H1 (cell line): Measurements from ENCODE around the gene NCF4. TPM values are rescaled to one million over a fixed set of nuclear protein-coding genes. Genes with fewer than 3 reads are reported as not detected.
A peak's percentile ranks its signal among the peaks of the same experiment; 100 is the strongest.

Experiments
- CTCF ChIA-PET: fragments of 300-600 bp; sonication (Branson Sonifier 250); formaldehyde crosslinking; loops from one replicate; lab custom pipeline; 2021; ENCODE audit not compliant: partially characterized antibody; lab: Charles Lee
- POLR2A ChIA-PET: fragments of 300-600 bp; sonication (Branson Sonifier 250); formaldehyde crosslinking; loops from one replicate; lab custom pipeline; 2021; ENCODE audit warnings: inconsistent platforms; ENCODE audit not compliant: partially characterized antibody; lab: Charles Lee
- DNase-seq, 2 experiments: peaks; one replicate each; pipeline versions ENCODE4 v3.0.0 to v3.0.0-alpha.2; 2010 to 2022; ENCODE audit warnings: low spot score in 2 of 2, low read depth in 1 of 2, mixed read lengths in 1 of 2
- FAIRE-seq: peaks from 2 replicates; lab custom pipeline; 2011; peaks lifted over from hg19 to GRCh38; lab: Jason Lieb, UNC
- H2AFZ ChIP-seq: 2 replicates; pipeline ENCODE4 v1.8.1; 2012; ENCODE audit warnings: low read length, inconsistent platforms
- H2AK5ac ChIP-seq: 2 replicates; pipeline ENCODE4 v1.6.1; 2013; ENCODE audit warnings: low read depth, low read length
- H2BK120ac ChIP-seq: replicated peaks from 2 replicates; pipeline ENCODE3; 2013; ENCODE audit warnings: low read depth, low read length, inconsistent platforms
- H2BK12ac ChIP-seq: 2 replicates; pipeline ENCODE4 v1.6.1; 2013; ENCODE audit warnings: low read depth, low read length
- H2BK15ac ChIP-seq: 2 replicates; pipeline ENCODE4 v1.6.1; 2013; ENCODE audit warnings: low read length
- H2BK20ac ChIP-seq: 2 replicates; pipeline ENCODE4 v1.6.1; 2013; ENCODE audit warnings: low read length
- H2BK5ac ChIP-seq: 2 replicates; pipeline ENCODE4 v1.6.1; 2013; ENCODE audit warnings: low read depth, low read length
- H3K14ac ChIP-seq: 2 replicates; pipeline ENCODE4 v1.6.1; 2013; ENCODE audit warnings: inconsistent platforms; ENCODE audit not compliant: insufficient read length
- H3K18ac ChIP-seq: 2 replicates; pipeline ENCODE4 v1.6.1; 2013; ENCODE audit warnings: low read length; ENCODE audit errors: extremely low read depth
- H3K23ac ChIP-seq: 2 replicates; pipeline ENCODE4 v1.6.1; 2013; ENCODE audit warnings: inconsistent platforms; ENCODE audit not compliant: insufficient read length
- H3K23me2 ChIP-seq: 2 replicates; pipeline ENCODE4 v1.6.1; 2013; ENCODE audit warnings: low read depth, low read length
- H3K27ac ChIP-seq: 2 replicates; pipeline ENCODE4 v1.6.1; 2011; ENCODE audit warnings: low read depth, low read length, inconsistent platforms
- H3K27me3 ChIP-seq, 4 experiments: replicated peaks in 1 of 4; 1 replicate in 1 of 4; 2 replicates in 3 of 4; pipeline versions ENCODE4 v1.6.1 to v1.8.1; 2011 to 2013; ENCODE audit warnings: low read length in 3 of 4, mild to moderate bottlenecking in 3 of 4, inconsistent platforms in 2 of 4, mixed read lengths in 2 of 4, moderate library complexity in 1 of 4; ENCODE audit not compliant: control insufficient read depth in 3 of 4, insufficient read depth in 3 of 4; ENCODE audit errors: extremely low read depth in 1 of 4
- H3K36me3 ChIP-seq, 4 experiments: 2 replicates each; pipeline versions ENCODE4 v1.6.1 to v1.8.1; 2011 to 2013; ENCODE audit warnings: mild to moderate bottlenecking in 4 of 4, low read length in 3 of 4, moderate library complexity in 2 of 4, control low read depth in 1 of 4, inconsistent platforms in 1 of 4; ENCODE audit not compliant: insufficient read depth in 4 of 4, control insufficient read depth in 2 of 4
- H3K4ac ChIP-seq: replicated peaks from 2 replicates; pipeline ENCODE3; 2013; ENCODE audit warnings: low read length, low read depth, mixed read lengths, inconsistent platforms; ENCODE audit not compliant: insufficient read length
- H3K4me1 ChIP-seq, 4 experiments: replicated peaks in 1 of 4; 1 replicate in 1 of 4; 2 replicates in 3 of 4; pipeline versions ENCODE4 v1.6.1 to v1.8.1; 2011 to 2013; ENCODE audit warnings: low read length in 3 of 4, inconsistent platforms in 2 of 4, mixed read lengths in 1 of 4; ENCODE audit not compliant: insufficient read depth in 4 of 4, control insufficient read depth in 3 of 4
- H3K4me2 ChIP-seq, 2 experiments: 2 replicates each; pipeline versions ENCODE4 v1.6.1 to v1.8.1; 2011 to 2013; ENCODE audit warnings: low read depth in 2 of 2, low read length in 2 of 2, control low read depth in 1 of 2, inconsistent platforms in 1 of 2, mild to moderate bottlenecking in 1 of 2; ENCODE audit not compliant: insufficient read depth in 1 of 2
- H3K4me3 ChIP-seq, 4 experiments: fragments of 200-600, 300-600 bp in 1 of 4; sonication (generic), shearing (Covaris generic), sonication (Bioruptor Twin) in 1 of 4; 2 replicates each; pipeline versions ENCODE4 v1.5.1 to v1.8.1; 2011 to 2016; ENCODE audit warnings: low read length in 4 of 4, low read depth in 3 of 4, control low read depth in 2 of 4, inconsistent platforms in 2 of 4, mild to moderate bottlenecking in 2 of 4, mixed read lengths in 1 of 4, moderate library complexity in 1 of 4; ENCODE audit not compliant: insufficient read depth in 2 of 4; ENCODE audit errors: extremely low read depth in 1 of 4
- H3K56ac ChIP-seq: replicated peaks from 2 replicates; pipeline ENCODE3; 2013; ENCODE audit warnings: low read depth, mild to moderate bottlenecking, mixed read lengths, low read length, inconsistent platforms; ENCODE audit not compliant: insufficient read length
- H3K79me1 ChIP-seq: 2 replicates; pipeline ENCODE4 v1.6.1; 2013; ENCODE audit warnings: low read depth, low read length, control low read depth
- H3K79me2 ChIP-seq, 2 experiments: 2 replicates each; pipeline versions ENCODE4 v1.6.1 to v1.8.1; 2012 to 2013; ENCODE audit warnings: low read length in 2 of 2, mild to moderate bottlenecking in 2 of 2, inconsistent platforms in 1 of 2; ENCODE audit not compliant: insufficient read depth in 2 of 2, control insufficient read depth in 1 of 2
- H3K9ac ChIP-seq, 4 experiments: replicated peaks in 1 of 4; 1 replicate in 1 of 4; 2 replicates in 3 of 4; pipeline versions ENCODE4 v1.6.1 to v1.8.1; 2011 to 2013; ENCODE audit warnings: low read depth in 3 of 4, low read length in 3 of 4, control low read depth in 2 of 4, mild to moderate bottlenecking in 2 of 4, moderate library complexity in 2 of 4, inconsistent platforms in 1 of 4; ENCODE audit errors: extremely low read depth in 1 of 4
- H3K9me3 ChIP-seq, 2 experiments: 2 replicates each; pipeline versions ENCODE4 v1.6.1 to v1.8.1; 2012 to 2013; ENCODE audit warnings: mild to moderate bottlenecking in 2 of 2, moderate library complexity in 2 of 2, control low read depth in 1 of 2, inconsistent platforms in 1 of 2, low read depth in 1 of 2, low read length in 1 of 2, mixed read lengths in 1 of 2; ENCODE audit not compliant: insufficient read depth in 2 of 2
- H4K20me1 ChIP-seq, 2 experiments: replicated peaks in 1 of 2; 2 replicates each; pipeline versions ENCODE3 to v1.8.1; 2011 to 2013; ENCODE audit warnings: inconsistent platforms in 2 of 2, low read length in 2 of 2, mild to moderate bottlenecking in 1 of 2; ENCODE audit not compliant: insufficient read depth in 2 of 2, control insufficient read depth in 1 of 2
- H4K5ac ChIP-seq: 2 replicates; pipeline ENCODE4 v1.6.1; 2013; ENCODE audit warnings: low read length, low read depth, mixed read lengths, inconsistent platforms; ENCODE audit not compliant: insufficient read length
- H4K8ac ChIP-seq: 2 replicates; pipeline ENCODE4 v1.8.0; 2013; ENCODE audit warnings: mild to moderate bottlenecking, moderate library complexity, low read length, inconsistent platforms; ENCODE audit not compliant: insufficient read depth; ENCODE audit errors: extremely low read depth
- H4K91ac ChIP-seq: replicated peaks from 2 replicates; pipeline ENCODE3; 2013; ENCODE audit warnings: low read length, mixed read lengths, inconsistent platforms; ENCODE audit not compliant: insufficient read length
- BRCA1 ChIP-seq: IDR thresholded peaks from 2 replicates; pipeline ENCODE4 v1.6.1; 2012; ENCODE audit warnings: low read depth, low read length, improper control_type of control experiment
- EZH2 ChIP-seq: fragments of 200-600 bp; sonication (generic); IDR thresholded peaks from 2 replicates; pipeline ENCODE4 v1.7.1; 2012; ENCODE audit warnings: low read depth, mild to moderate bottlenecking, moderate library complexity, low read length, inconsistent platforms; ENCODE audit not compliant: severe bottlenecking
- FOSL1 ChIP-seq: IDR thresholded peaks from 2 replicates; pipeline ENCODE4 v1.6.1; 2011; ENCODE audit warnings: mild to moderate bottlenecking, low read depth, low read length, moderate library complexity; ENCODE audit not compliant: insufficient read depth
- GABPA ChIP-seq: IDR thresholded peaks from 2 replicates; pipeline ENCODE4 v1.6.1; 2011; ENCODE audit warnings: mild to moderate bottlenecking, low read length, moderate library complexity, borderline replicate concordance; ENCODE audit not compliant: insufficient read depth
- KDM4A ChIP-seq: IDR thresholded peaks from one replicate; pipeline ENCODE4 v1.7.1; 2012; ENCODE audit warnings: low read depth, mild to moderate bottlenecking, moderate library complexity, low read length, inconsistent platforms; ENCODE audit not compliant: severe bottlenecking
- POU5F1 ChIP-seq: IDR thresholded peaks from 2 replicates; pipeline ENCODE4 v1.6.1; 2011; ENCODE audit warnings: low read depth, mild to moderate bottlenecking, low read length, moderate library complexity
- RAD21 ChIP-seq, 2 experiments: IDR thresholded peaks in 1 of 2; conservative IDR thresholded peaks in 1 of 2; 2 replicates each; pipeline ENCODE4 v1.6.1; 2011; ENCODE audit warnings: low read depth in 2 of 2, low read length in 2 of 2, improper control_type of control experiment in 1 of 2, inconsistent platforms in 1 of 2, mild to moderate bottlenecking in 1 of 2, moderate library complexity in 1 of 2
- TBP ChIP-seq: IDR thresholded peaks from 2 replicates; pipeline ENCODE4 v1.6.1; 2011; ENCODE audit warnings: low read depth, low read length, improper control_type of control experiment
- TCF12 ChIP-seq: IDR thresholded peaks from 2 replicates; pipeline ENCODE4 v1.6.1; 2011; ENCODE audit warnings: low read depth, mild to moderate bottlenecking, low read length
- WGBS, 2 experiments: shearing (Covaris generic) in 1 of 2; methylation state at CpG; one replicate each; pipeline versions ENCODE4 v1.1.6 to v1.1.7; 2013 to 2015; ENCODE audit warnings: low lambda C conversion rate in 2 of 2, mixed read lengths in 2 of 2, inconsistent platforms in 1 of 2, low coverage in 1 of 2, missing lambda C conversion rate in 1 of 2; ENCODE audit not compliant: insufficient replicate concordance in 2 of 2, insufficient coverage in 1 of 2, insufficient read length in 1 of 2; ENCODE audit errors: extremely low coverage in 1 of 2, missing lambda C conversion rate in 1 of 2; 5-methylcytosine and 5-hydroxymethylcytosine counted together
- polyA plus RNA-seq, 7 experiments: library from polyadenylated mRNA; depleted of rRNA in 3 of 7; stranded (reverse) in 5 of 7; unstranded in 2 of 7; fragments of >200 nt in 5 of 7; fragments of 200-250 nt in 2 of 7; gene quantifications; 1 replicate in 5 of 7; 2 replicates in 1 of 7; 4 replicates in 1 of 7; pipeline versions ENCODE4 v1.2.1 to v1.2.3, GENCODE V29; 2011 to 2013; ENCODE audit warnings: missing spikeins in 2 of 7, mixed read lengths in 2 of 7
- total RNA-seq: library from RNA; stranded (reverse); fragmentation: NEBNext Ultra II Directional; extraction: Animal tissue kit (Norgen Biotek cat#: 25700); gene quantifications from 2 replicates; pipeline ENCODE4 v1.2.1, GENCODE V29; 2021
- TF ChIP-seq, protein P1 (sequence below): IDR thresholded peaks from 2 replicates; pipeline ENCODE4 v1.6.1; 2011; ENCODE audit warnings: low read length, improper control_type of control experiment

Gene NCF4
- total and polyA plus RNA-seq, 2 of the 8 experiments (the other 6 are each of a cell fraction or from before 2014, with no cell fraction given) = 0.20 TPM; not detected in 1

DNA sequence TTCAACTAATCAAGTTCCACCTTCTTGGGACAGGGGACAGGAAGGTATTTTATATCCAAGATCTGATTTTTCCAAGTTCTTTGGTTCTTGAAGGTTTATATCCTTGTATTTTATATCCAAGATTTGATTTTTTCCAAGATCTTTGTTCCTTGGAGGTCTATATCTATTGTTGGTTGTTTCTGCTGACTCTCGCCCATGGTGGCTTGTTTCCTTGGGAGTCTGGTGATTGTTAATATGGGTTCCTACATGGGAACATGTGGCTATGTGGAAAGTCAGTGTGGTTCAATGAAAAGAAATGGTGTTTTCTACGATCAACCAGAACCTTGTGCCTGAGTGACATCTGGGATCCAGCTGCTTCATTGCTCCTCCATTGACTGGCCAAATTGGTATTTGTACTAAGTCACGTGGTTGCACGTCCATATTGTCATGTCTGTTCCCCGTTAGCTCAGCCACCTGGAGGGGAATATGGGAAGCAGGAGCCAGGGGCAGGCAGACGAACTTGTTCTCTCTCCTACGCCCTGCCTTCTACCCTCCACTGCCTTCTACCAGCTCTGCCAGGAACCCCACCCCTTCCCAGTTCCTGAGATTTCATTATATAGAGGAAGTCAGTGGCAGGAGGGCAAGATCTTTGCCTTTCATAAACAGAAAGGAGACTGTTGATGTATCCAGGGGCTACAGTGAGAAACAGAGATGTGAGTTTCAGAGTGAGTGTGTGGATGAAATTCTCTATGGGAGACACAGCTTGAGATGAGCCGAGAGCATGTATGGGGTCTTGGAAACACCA is 41.5 kb downstream of the NCF4 start:
- Histone ChIP-seq H3K79me2 (no peaks in the 10 kb centered on the region), H2AFZ (no peak overlapping the region), H3K4me1 (peaks cover 11 to 17% (median 13%) of the 10 kb centered on the region in 4 experiments), H2BK5ac (no peak overlapping the region), H4K91ac (no peak overlapping the region), H3K4me3 (no peak overlapping the region), H2BK20ac (no peak overlapping the region), H4K8ac (no peak overlapping the region), H3K23ac (no peak overlapping the region), H3K27ac (no peak overlapping the region), H3K4me2 (no peak overlapping the region; a peak in 1 of 4 replicates), H4K5ac (no peak overlapping the region), H2BK120ac (no peak overlapping the region), H3K9me3 (peaks cover 2 to 9% of the 10 kb centered on the region in 2 experiments; a peak in 1 of 4 replicates), H2BK12ac (peak overlapping the region; percentile 91; the same call in 1 of the 2 replicates), H3K36me3 (no peaks in the 10 kb centered on the region), H3K27me3 (peaks cover 0 to 6% (median 3%) of the 10 kb centered on the region in 4 experiments; a peak in 3 of 7 replicates), H3K79me1 (0 out of 2 replicates have a peak, but pooled peaks cover 2% of the 10 kb centered on the region), H3K23me2 (no peaks in the 10 kb centered on the region), H4K20me1 (no peaks in the 10 kb centered on the region), H3K14ac (no peak overlapping the region), H3K4ac (no peak overlapping the region), H2AK5ac (peak overlapping the region; percentile 88; the same call in 1 of the 2 replicates), H2BK15ac (peak overlapping the region; percentile 55; the same call in 1 of the 2 replicates), H3K18ac (no peak overlapping the region; the same call in 1 of the 2 replicates), H3K9ac (no peak overlapping the region), H3K56ac (no peak overlapping the region)
- CTCF ChIA-PET = interaction anchor here (0.6 to 1.8 kb wide), 9 partner anchors 9 to 80 kb away, joined by 3 to 5 read pairs (median 3); no protein-coding TSS in a partner anchor
- no peak for DNase-seq
- FAIRE-seq = no peak
- POLR2A ChIA-PET = interaction anchor here (0.9 to 5.4 kb wide), 3 partner anchors 9 to 75 kb away, joined by 3 to 28 read pairs (median 4); partner anchors contain the start of gene CSF2RB
- WGBS, 2 experiments = 92% methylated on average over 8 of the region's 8 CpGs; no CpG with 5 or more reads in 1 of the 2 experiments
- TF ChIP-seq TCF12 = no peak
- TF ChIP-seq KDM4A = no peak
- TF ChIP-seq RAD21 (IDR thresholded peaks at IDR 0.05 in 1 of 2, conservative IDR thresholded peaks at IDR 0.05 in 1 of 2; ENCODE audit: low read depth in 2 of 2, low read length in 2 of 2) = no peak
- TF ChIP-seq BRCA1 = no peak
- no peak for TF ChIP-seq POU5F1
- no peak for TF ChIP-seq EZH2
- no peak for TF ChIP-seq TBP
- TF ChIP-seq, protein P1, sequence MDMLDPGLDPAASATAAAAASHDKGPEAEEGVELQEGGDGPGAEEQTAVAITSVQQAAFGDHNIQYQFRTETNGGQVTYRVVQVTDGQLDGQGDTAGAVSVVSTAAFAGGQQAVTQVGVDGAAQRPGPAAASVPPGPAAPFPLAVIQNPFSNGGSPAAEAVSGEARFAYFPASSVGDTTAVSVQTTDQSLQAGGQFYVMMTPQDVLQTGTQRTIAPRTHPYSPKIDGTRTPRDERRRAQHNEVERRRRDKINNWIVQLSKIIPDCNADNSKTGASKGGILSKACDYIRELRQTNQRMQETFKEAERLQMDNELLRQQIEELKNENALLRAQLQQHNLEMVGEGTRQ = no peak
- TF ChIP-seq GABPA = no peak
- no peak for TF ChIP-seq FOSL1
